K562 (cell line): ENCODE measurements around the gene LTBP4. TPM values are rescaled to one million over a fixed set of nuclear protein-coding genes. Genes with fewer than 3 reads are reported as not detected.

Source experiments
- BMI1 ChIP-seq: fragments of 150-350 bp; IDR thresholded peaks from 2 replicates; pipeline ENCODE4 v1.6.1; 2014; ENCODE audit warnings: low read length
- CTBP1 ChIP-seq: fragments of 450-650 bp; IDR thresholded peaks from 2 replicates; pipeline ENCODE4 v1.6.1; 2016; ENCODE audit warnings: borderline replicate concordance
- DPF2 ChIP-seq: fragments of 450-650 bp; IDR thresholded peaks from 2 replicates; pipeline ENCODE4 v1.6.1; 2016
- ETV6 ChIP-seq, 3 experiments: fragments of 150-350 bp in 1 of 3; sonication (generic) in 1 of 3; formaldehyde crosslinking in 1 of 3; IDR thresholded peaks; 2 replicates each; pipeline versions ENCODE4 v1.6.1 to v1.8.0; 2014 to 2022; ENCODE audit warnings: borderline replicate concordance in 2 of 3, low read depth in 2 of 3, antibody characterized with exemption in 1 of 3, low read length in 1 of 3, mild to moderate bottlenecking in 1 of 3, missing genetic modification reagents in 1 of 3
- MCM7 ChIP-seq, 2 experiments: fragments of 450-650 bp; IDR thresholded peaks; 2 replicates each; pipeline ENCODE4 v1.6.1; 2016 to 2018
- NKRF ChIP-seq: fragments of 450-650 bp; IDR thresholded peaks from 2 replicates; pipeline ENCODE4 v1.6.1; 2016; ENCODE audit warnings: borderline replicate concordance
- NR3C1 ChIP-seq: sonication (generic); formaldehyde crosslinking; IDR thresholded peaks from 2 replicates; pipeline ENCODE4 v1.8.1; 2022; ENCODE audit warnings: missing genetic modification reagents
- TEAD2 ChIP-seq: fragments of 450-650 bp; IDR thresholded peaks from 2 replicates; pipeline ENCODE4 v1.6.1; 2016; ENCODE audit warnings: missing genetic modification characterization, control low read depth, missing compliant biosample characterization
- TEAD4 ChIP-seq, 2 experiments: sonication (generic) in 1 of 2; formaldehyde crosslinking in 1 of 2; IDR thresholded peaks; 2 replicates each; pipeline versions ENCODE4 v1.6.1 to v1.8.0; 2012 to 2022; ENCODE audit warnings: borderline replicate concordance in 1 of 2, inconsistent platforms in 1 of 2, low read length in 1 of 2, mild to moderate bottlenecking in 1 of 2, missing genetic modification reagents in 1 of 2
- ZNF318 ChIP-seq, 2 experiments: fragments of 450-650 bp; IDR thresholded peaks; 2 replicates each; pipeline ENCODE4 v1.6.1; 2016; ENCODE audit warnings: mild to moderate bottlenecking in 2 of 2, borderline replicate concordance in 1 of 2, low read depth in 1 of 2, moderate library complexity in 1 of 2
- ZNF431 ChIP-seq: sonication (generic); formaldehyde crosslinking; IDR thresholded peaks from 2 replicates; pipeline ENCODE4 v1.8.0; 2022; ENCODE audit warnings: mild to moderate bottlenecking, missing genetic modification reagents
- ZNF584 ChIP-seq: fragments of 200-800 bp; sonication (Bioruptor generic); IDR thresholded peaks from 2 replicates; pipeline ENCODE4 v1.6.1; 2016; ENCODE audit warnings: low read depth, mild to moderate bottlenecking, missing genetic modification characterization, missing compliant biosample characterization
- ZSCAN32 ChIP-seq: fragments of 450-650 bp; formaldehyde crosslinking; IDR thresholded peaks from 2 replicates; pipeline ENCODE4 v1.4.0; 2020; ENCODE audit warnings: mild to moderate bottlenecking, moderate library complexity
- polyA plus RNA-seq, 8 experiments: library from polyadenylated mRNA; depleted of rRNA in 4 of 8; stranded (reverse) in 5 of 8; unstranded in 3 of 8; fragments of >200 nt; fragmentation: Nextera tagmentation in 2 of 8; fragmentation: Illumina TruSeq in 1 of 8; extraction: Ambion mirVana in 2 of 8; extraction: Trizol in 1 of 8; gene quantifications; 2 replicates each; pipeline versions ENCODE4 v1.2.1 to v1.2.3, GENCODE V29; 2011 to 2014; ENCODE audit warnings: inconsistent platforms in 1 of 8, missing spikeins in 1 of 8
- total RNA-seq, 7 experiments: library from RNA; depleted of rRNA in 6 of 7; stranded (reverse); fragments of >200 nt in 6 of 7; fragmentation: Illumina TruSeq in 2 of 7; extraction: Trizol in 2 of 7; gene quantifications; 2 replicates each; pipeline versions ENCODE4 v1.2.1 to v1.2.3, GENCODE V29; 2011 to 2021; ENCODE audit warnings: low replicate concordance in 1 of 7
- TF ChIP-seq, protein P1 (sequence below): fragments of 250-450 bp; sonication (Bioruptor Pico); IDR thresholded peaks from 2 replicates; pipeline ENCODE4 v1.5.0; 2020; ENCODE audit warnings: mild to moderate bottlenecking, borderline replicate concordance

The LTBP4 gene
- total and polyA plus RNA-seq, 9 of the 15 experiments (the other 6 are each of a cell fraction or from before 2014, with no cell fraction given) = 0.35 to 160 (median 31.6) TPM

- TF ChIP-seq, protein P1, sequence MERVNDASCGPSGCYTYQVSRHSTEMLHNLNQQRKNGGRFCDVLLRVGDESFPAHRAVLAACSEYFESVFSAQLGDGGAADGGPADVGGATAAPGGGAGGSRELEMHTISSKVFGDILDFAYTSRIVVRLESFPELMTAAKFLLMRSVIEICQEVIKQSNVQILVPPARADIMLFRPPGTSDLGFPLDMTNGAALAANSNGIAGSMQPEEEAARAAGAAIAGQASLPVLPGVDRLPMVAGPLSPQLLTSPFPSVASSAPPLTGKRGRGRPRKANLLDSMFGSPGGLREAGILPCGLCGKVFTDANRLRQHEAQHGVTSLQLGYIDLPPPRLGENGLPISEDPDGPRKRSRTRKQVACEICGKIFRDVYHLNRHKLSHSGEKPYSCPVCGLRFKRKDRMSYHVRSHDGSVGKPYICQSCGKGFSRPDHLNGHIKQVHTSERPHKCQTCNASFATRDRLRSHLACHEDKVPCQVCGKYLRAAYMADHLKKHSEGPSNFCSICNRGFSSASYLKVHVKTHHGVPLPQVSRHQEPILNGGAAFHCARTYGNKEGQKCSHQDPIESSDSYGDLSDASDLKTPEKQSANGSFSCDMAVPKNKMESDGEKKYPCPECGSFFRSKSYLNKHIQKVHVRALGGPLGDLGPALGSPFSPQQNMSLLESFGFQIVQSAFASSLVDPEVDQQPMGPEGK (CRISPR knock-in tag) = no peak
- peak; percentile 94 for TF ChIP-seq CTBP1
- TF ChIP-seq DPF2 = peak; percentile 41; the same call in 1 of the 2 replicates
- TF ChIP-seq ZSCAN32 (CRISPR knock-in tag) = no peak
- TF ChIP-seq ZNF318 (IDR thresholded peaks at IDR 0.05; ENCODE audit: borderline replicate concordance in 1 of 2, low read depth in 1 of 2) = no peak
- no peak for TF ChIP-seq BMI1
- no peak for TF ChIP-seq ZNF584 (CRISPR knock-in tag)
- TF ChIP-seq TEAD4 (IDR thresholded peaks at IDR 0.05; ENCODE audit: low read length) = peak; percentile 39
- no peak for TF ChIP-seq TEAD4 (CRISPR knock-in tag; IDR thresholded peaks at IDR 0.05; ENCODE audit: borderline replicate concordance)
- no peak for TF ChIP-seq MCM7 (IDR thresholded peaks at IDR 0.05)
- no peak for TF ChIP-seq NKRF
- no peak for TF ChIP-seq TEAD2
- no peak for TF ChIP-seq NR3C1
- no peak for TF ChIP-seq ETV6 (IDR thresholded peaks at IDR 0.05; ENCODE audit: borderline replicate concordance in 1 of 2, low read depth in 2 of 2, low read length in 1 of 2)
- no peak for TF ChIP-seq ETV6 (CRISPR knock-in tag; IDR thresholded peaks at IDR 0.05; ENCODE audit: borderline replicate concordance)
- TF ChIP-seq ZNF431 = no peak; the same call in 1 of the 2 replicates
These were observed 2.9 kb upstream of the LTBP4 start (continued) for GRCh38 chr19:40598121-40598917.
